ENCODE results near the gene B4GALT7. TPM values are rescaled to one million over a fixed set of nuclear protein-coding genes. Genes with fewer than 3 reads are reported as not detected.
A peak's percentile ranks its signal among the peaks of the same experiment; 100 is the strongest.

B4GALT7 gene
- total RNA-seq, 2 experiments from 2014 or later = 31.1 to 33.8 TPM

GRCh38 chr5:177600508-177601018 lies 631 bp downstream of the B4GALT7 start:
- TF ChIP-seq CTCF (IDR thresholded peaks at IDR 0.05) = no peak
- peak overlapping the region; percentile 82 for H3K4me3 ChIP-seq (ENCODE audit: low read length)
- H3K4me1 ChIP-seq (ENCODE audit: insufficient read depth, low read length) = peaks cover 24% of the 10 kb centered on the region
- Mint-ChIP-seq H3K4me1 (ENCODE audit: low read depth) (peaks cover 31% of the 10 kb centered on the region), H3K4me3 (peak overlapping the region; percentile 97), H3K9me3 (no peaks in the 10 kb centered on the region), H3K36me3 (ENCODE audit: low read depth) (peaks cover 28% of the 10 kb centered on the region), H3K27ac (peak overlapping the region; percentile 85), H3K27me3 (no peaks in the 10 kb centered on the region)
- peak overlapping the region; percentile 33 to 57 for H3K27ac ChIP-seq (ENCODE audit: low read depth in 1 of 2, low read length in 2 of 2)
- H3K36me3 ChIP-seq (ENCODE audit: insufficient read depth, low read length) = peaks cover 18% of the 10 kb centered on the region
- ATAC-seq (ENCODE audit: poor library complexity) = no peak
- H3K9me3 ChIP-seq (ENCODE audit: control insufficient read depth in 1 of 2, insufficient read depth in 1 of 2, low read length in 2 of 2) = no peaks in the 10 kb centered on the region
- intact Hi-C loops (cut with DNase I, micrococcal nuclease) = loop anchor here (1.0 to 5.0 kb wide), 4 partner anchors 8 to 552 kb away; partner anchors contain the start of genes TMED9 (in 2 of the 2), FAM193B (in 1 of the 2), LMAN2 (in 1 of the 2) and NHP2 (in 1 of the 2)
- H3K27me3 ChIP-seq (ENCODE audit: control insufficient read depth in 1 of 2, insufficient read depth in 2 of 2, low read length in 2 of 2) = no peaks in the 10 kb centered on the region
- peak in 3 of 14 experiments; percentile 21 to 36 (median 27) for DNase-seq
- CTCF ChIA-PET = no interaction called here
- POLR2A ChIA-PET = interaction anchor here (0.9 to 1.9 kb wide), 3 partner anchors 8 to 85 kb away, joined by 3 to 4 read pairs (median 3); partner anchors contain the start of genes DDX41 and TMED9

- no peak for TF ChIP-seq CTCF (IDR thresholded peaks at IDR 0.05)
- peaks cover 28% of the 10 kb centered on the region for H3K36me3 Mint-ChIP-seq (ENCODE audit: low read depth)
- peak overlapping the region; percentile 97 for H3K4me3 Mint-ChIP-seq
- Histone ChIP-seq H3K4me1 (ENCODE audit: insufficient read depth, low read length) (peaks cover 24% of the 10 kb centered on the region), H3K27ac (ENCODE audit: low read depth in 1 of 2, low read length in 2 of 2) (no peak overlapping the region), H3K36me3 (ENCODE audit: insufficient read depth, low read length) (peaks cover 12% of the 10 kb centered on the region), H3K4me3 (ENCODE audit: low read length) (no peak overlapping the region), H3K27me3 (ENCODE audit: control insufficient read depth in 1 of 2, insufficient read depth in 2 of 2, low read length in 2 of 2) (no peaks in the 10 kb centered on the region), H3K9me3 (ENCODE audit: control insufficient read depth in 1 of 2, insufficient read depth in 1 of 2, low read length in 2 of 2) (no peaks in the 10 kb centered on the region)
- H3K4me1 Mint-ChIP-seq (ENCODE audit: low read depth) = peaks cover 34% of the 10 kb centered on the region
- H3K27ac Mint-ChIP-seq = peak overlapping the region; percentile 85
- ChIA-PET CTCF (no interaction called here), POLR2A (interaction anchor here (0.9 kb wide), 1 partner anchor 9 kb away, joined by 3 read pairs; the partner anchor contains the start of gene TMED9)
- ATAC-seq (ENCODE audit: poor library complexity) (no peak), DNase-seq (no peak)
- H3K9me3 Mint-ChIP-seq = no peaks in the 10 kb centered on the region
- H3K27me3 Mint-ChIP-seq = no peaks in the 10 kb centered on the region
- intact Hi-C loops (cut with DNase I, micrococcal nuclease) = loop anchor here in 1 of 2 experiments (2.0 to 5.0 kb wide), 2 partner anchors 46 to 551 kb away; partner anchors contain the start of genes FAM193B and NHP2
These were observed 1.2 kb downstream of the B4GALT7 start for GRCh38 chr5:177601126-177601525.

DNA sequence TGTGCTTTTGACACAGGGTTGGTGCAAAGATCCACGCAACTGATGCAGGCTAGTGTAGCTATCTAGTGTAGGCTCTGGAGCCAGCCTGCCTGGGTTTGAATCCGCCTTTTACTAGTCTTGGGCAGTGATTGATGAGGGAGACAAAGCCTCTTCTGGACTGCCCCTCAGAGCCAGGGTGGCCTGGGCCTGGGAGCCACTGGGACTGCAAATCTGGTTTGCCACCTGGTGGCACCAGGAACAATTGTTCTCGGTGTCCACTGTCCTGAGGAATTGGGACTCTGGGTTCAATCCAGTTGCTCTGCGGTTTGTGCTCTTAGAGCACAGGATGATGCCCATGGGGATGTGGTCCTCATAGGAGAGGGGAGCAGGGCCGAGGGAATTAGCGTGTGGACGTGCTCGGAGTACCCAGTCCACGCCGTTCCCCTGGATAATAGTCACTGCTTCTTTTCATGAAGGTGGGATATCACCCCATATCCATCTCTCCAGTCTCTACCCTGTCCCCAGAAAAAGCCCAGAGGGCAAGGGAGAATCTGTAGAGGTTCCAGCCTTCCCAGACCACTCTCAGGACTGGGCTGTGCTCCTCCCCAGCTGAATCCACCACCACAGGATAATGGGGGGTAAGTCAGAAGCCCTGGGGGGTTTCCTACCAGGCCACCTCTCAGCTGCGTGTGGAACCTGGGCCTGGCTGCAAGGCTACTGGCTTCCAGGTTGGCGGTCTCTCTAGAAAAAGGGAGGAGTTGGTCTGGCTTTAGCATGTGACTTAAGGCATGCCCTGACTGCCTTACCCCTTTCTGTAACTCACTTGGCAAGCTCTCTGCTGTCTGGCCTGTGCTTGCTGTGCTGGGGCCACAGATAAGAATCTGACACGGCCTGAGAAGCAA lies 1.9 kb downstream of the B4GALT7 start:
- POLR2A ChIA-PET = interaction anchor here (0.9 kb wide), 1 partner anchor 10 kb away, joined by 3 read pairs; the partner anchor contains the start of gene TMED9
- peaks cover 25% of the 10 kb centered on the region for H3K4me1 ChIP-seq (ENCODE audit: insufficient read depth, low read length)
- H3K36me3 ChIP-seq (ENCODE audit: insufficient read depth, low read length) = peaks cover 5% of the 10 kb centered on the region
- Mint-ChIP-seq H3K9me3 (no peaks in the 10 kb centered on the region), H3K27ac (no peak overlapping the region), H3K36me3 (ENCODE audit: low read depth) (peaks cover 31% of the 10 kb centered on the region), H3K4me3 (peak overlapping the region; percentile 97), H3K27me3 (no peaks in the 10 kb centered on the region), H3K4me1 (ENCODE audit: low read depth) (peaks cover 41% of the 10 kb centered on the region)
- no peak overlapping the region for H3K27ac ChIP-seq (ENCODE audit: low read depth in 1 of 2, low read length in 2 of 2)
- DNase-seq (peak in 1 of 14 experiments; percentile 21), ATAC-seq (ENCODE audit: poor library complexity) (no peak)
- TF ChIP-seq CTCF (IDR thresholded peaks at IDR 0.05) = no peak
- H3K9me3 ChIP-seq (ENCODE audit: control insufficient read depth in 1 of 2, insufficient read depth in 1 of 2, low read length in 2 of 2) = no peaks in the 10 kb centered on the region
- intact Hi-C loops (cut with DNase I, micrococcal nuclease) = loop anchor here in 1 of 2 experiments (2.0 to 5.0 kb wide), 2 partner anchors 47 to 550 kb away; partner anchors contain the start of genes FAM193B and NHP2
- no peak overlapping the region for H3K4me3 ChIP-seq (ENCODE audit: low read length)
- CTCF ChIA-PET = interaction anchor here (0.5 kb wide), 1 partner anchor 595 kb away, joined by 4 read pairs; the partner anchor contains the start of gene UIMC1
- H3K27me3 ChIP-seq (ENCODE audit: control insufficient read depth in 1 of 2, insufficient read depth in 2 of 2, low read length in 2 of 2) = no peaks in the 10 kb centered on the region
